Liver (tissue), 9 donors: ENCODE measurements around the gene NMRK1. TPM values are rescaled to one million over a fixed set of nuclear protein-coding genes. Genes with fewer than 3 reads are reported as not detected.

Experiments
- DNase-seq: peaks from one replicate; pipeline ENCODE4 v3.0.0-alpha.2; 2017; ENCODE audit warnings: low spot score
- H3K27ac ChIP-seq, 2 donors: one replicate each; pipeline ENCODE4 v1.7.0; 2013; ENCODE audit warnings: inconsistent platforms in 2 of 2, low read length in 2 of 2, control low read depth in 1 of 2, low read depth in 1 of 2, mild to moderate bottlenecking in 1 of 2
- H3K27me3 ChIP-seq, 4 donors: one replicate each; pipeline versions ENCODE4 v1.6.1 to v1.7.0; 2013; ENCODE audit warnings: low read length in 3 of 4, inconsistent platforms in 1 of 4, mild to moderate bottlenecking in 1 of 4, moderate library complexity in 1 of 4; ENCODE audit not compliant: control insufficient read depth in 4 of 4, insufficient read depth in 4 of 4
- H3K36me3 ChIP-seq, 4 donors: one replicate each; pipeline versions ENCODE4 v1.6.1 to v1.7.0; 2013; ENCODE audit warnings: low read length in 3 of 4, mild to moderate bottlenecking in 3 of 4, low read depth in 1 of 4, moderate library complexity in 1 of 4; ENCODE audit not compliant: control insufficient read depth in 4 of 4, insufficient read depth in 3 of 4
- H3K4me1 ChIP-seq, 4 donors: one replicate each; pipeline versions ENCODE4 v1.6.1 to v1.7.0; 2013; ENCODE audit warnings: low read length in 3 of 4, mild to moderate bottlenecking in 3 of 4, moderate library complexity in 1 of 4; ENCODE audit not compliant: control insufficient read depth in 4 of 4, insufficient read depth in 4 of 4
- H3K4me3 ChIP-seq, 3 donors: one replicate each; pipeline versions ENCODE4 v1.6.1 to v1.7.0; 2013; ENCODE audit warnings: low read length in 3 of 3, control low read depth in 1 of 3, low read depth in 1 of 3, mild to moderate bottlenecking in 1 of 3
- H3K9ac ChIP-seq, 2 donors: one replicate each; pipeline ENCODE4 v1.7.0; 2013; ENCODE audit warnings: low read length in 2 of 2, mild to moderate bottlenecking in 2 of 2, moderate library complexity in 2 of 2, control low read depth in 1 of 2, low read depth in 1 of 2
- H3K9me3 ChIP-seq, 4 donors: one replicate each; pipeline versions ENCODE4 v1.6.1 to v1.7.0; 2013; ENCODE audit warnings: low read length in 3 of 4; ENCODE audit not compliant: control insufficient read depth in 4 of 4
- EGR1 ChIP-seq, 2 donors: IDR thresholded peaks; 2 replicates each; pipeline ENCODE4 v1.6.1; 2016 to 2018; ENCODE audit warnings: antibody characterized with exemption in 2 of 2, low read depth in 2 of 2
- FOXA1 ChIP-seq: IDR thresholded peaks from 2 replicates; pipeline ENCODE4 v1.6.1; 2016; ENCODE audit warnings: antibody characterized with exemption
- FOXA2 ChIP-seq: IDR thresholded peaks from 2 replicates; pipeline ENCODE4 v1.6.1; 2016; ENCODE audit warnings: antibody characterized with exemption
- GABPA ChIP-seq, 2 donors: IDR thresholded peaks in 1 of 2; conservative IDR thresholded peaks in 1 of 2; 2 replicates each; pipeline ENCODE4 v1.6.1; 2016; ENCODE audit warnings: antibody characterized with exemption in 2 of 2, mild to moderate bottlenecking in 1 of 2, moderate library complexity in 1 of 2
- HNF4A ChIP-seq, 2 donors: conservative IDR thresholded peaks; 2 replicates each; pipeline ENCODE4 v1.6.1; 2016; ENCODE audit warnings: antibody characterized with exemption in 2 of 2, mild to moderate bottlenecking in 2 of 2
- HNF4G ChIP-seq: IDR thresholded peaks from 2 replicates; pipeline ENCODE4 v1.6.1; 2016; ENCODE audit warnings: antibody characterized with exemption
- JUND ChIP-seq, 2 donors: IDR thresholded peaks; 2 replicates each; pipeline ENCODE4 v1.6.1; 2016; ENCODE audit warnings: antibody characterized with exemption in 2 of 2
- NR2F2 ChIP-seq: IDR thresholded peaks from 2 replicates; pipeline ENCODE4 v1.6.1; 2016; ENCODE audit warnings: antibody characterized with exemption
- RAD21 ChIP-seq, 2 donors: IDR thresholded peaks; 2 replicates each; pipeline ENCODE4 v1.6.1; 2016; ENCODE audit warnings: antibody characterized with exemption in 2 of 2, mild to moderate bottlenecking in 2 of 2
- RXRA ChIP-seq, 2 donors: IDR thresholded peaks; 2 replicates each; pipeline ENCODE4 v1.6.1; 2017 to 2018; ENCODE audit warnings: antibody characterized with exemption in 2 of 2, mild to moderate bottlenecking in 1 of 2
- SP1 ChIP-seq: IDR thresholded peaks from 2 replicates; pipeline ENCODE4 v1.6.1; 2018; ENCODE audit warnings: antibody characterized with exemption, mild to moderate bottlenecking
- TAF1 ChIP-seq: conservative IDR thresholded peaks from 2 replicates; pipeline ENCODE4 v1.6.1; 2016; ENCODE audit warnings: antibody characterized with exemption, mild to moderate bottlenecking
- YY1 ChIP-seq: IDR thresholded peaks from 2 replicates; pipeline ENCODE4 v1.6.1; 2016; ENCODE audit warnings: antibody characterized with exemption, mild to moderate bottlenecking
- WGBS: extraction: QIAGEN DNeasy Blood & Tissue Kit; methylation state at CpG from one replicate; pipeline ENCODE4 v1.1.7; 2013; 5-methylcytosine and 5-hydroxymethylcytosine counted together
- polyA plus RNA-seq, 2 donors: library from polyadenylated mRNA; stranded (reverse) in 1 of 2; unstranded in 1 of 2; fragments of 200-250 nt in 1 of 2; fragments of >200 nt in 1 of 2; fragmentation: Nextera tagmentation in 1 of 2; extraction: Ambion mirVana in 1 of 2; gene quantifications; one replicate each; pipeline versions ENCODE4 v1.2.1 to v1.2.3, GENCODE V29; 2013 to 2015
- total RNA-seq, 2 donors: library from RNA; depleted of rRNA; stranded (reverse); fragments of >200 nt; gene quantifications; one replicate each; pipeline ENCODE4 v1.2.3, GENCODE V29; 2014
- TF ChIP-seq, protein P1 (sequence below): IDR thresholded peaks from 2 replicates; pipeline ENCODE4 v1.6.1; 2016; ENCODE audit warnings: antibody characterized with exemption
- TF ChIP-seq, protein P2 (sequence below): fragments of 150-350 bp; IDR thresholded peaks from 2 replicates; pipeline ENCODE4 v1.5.1; 2017; ENCODE audit warnings: improper control_type of control experiment, low read depth, low read length; ENCODE audit not compliant: missing input control
- TF ChIP-seq, protein P3 (sequence below): IDR thresholded peaks from 2 replicates; pipeline ENCODE4 v1.6.1; 2016; ENCODE audit warnings: antibody characterized with exemption
- TF ChIP-seq, protein P4 (sequence below): IDR thresholded peaks from 2 replicates; pipeline ENCODE4 v1.6.1; 2016; ENCODE audit warnings: antibody characterized with exemption, mild to moderate bottlenecking
- donor health status: healthy.
- donor health status: healthy.
- donor health status: healthy.
- donor health status: healthy.
- donor health status: healthy.

The NMRK1 gene
- total and polyA plus RNA-seq, 4 donors = 6.8 to 32.2 (median 15.9) TPM

DNA sequence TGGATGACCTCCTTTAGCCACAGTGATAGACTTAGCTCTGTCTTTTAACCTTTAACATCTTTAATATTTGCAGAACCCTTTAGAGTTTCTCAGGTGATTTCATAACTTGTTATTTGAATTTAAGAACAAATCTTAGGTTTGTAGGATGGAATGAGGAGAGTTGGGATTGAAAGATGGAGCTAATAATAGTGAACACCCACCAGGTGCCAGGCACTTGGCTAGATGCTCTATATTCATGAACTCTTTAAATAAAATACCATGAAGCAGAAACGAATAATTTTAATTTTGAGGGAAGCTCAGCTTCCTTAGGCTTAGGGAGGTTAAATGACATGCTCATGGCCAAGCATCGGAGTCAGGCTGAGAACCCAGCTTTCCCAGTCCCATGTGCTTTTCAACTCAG lies 40.4 kb downstream of the NMRK1 start:
- H3K27me3 ChIP-seq = no peaks in the 10 kb centered on the region
- H3K9ac ChIP-seq = no peak overlapping the region
- H3K27ac ChIP-seq = no peak overlapping the region
- WGBS = 47% methylated on average over 2 of the region's 2 CpGs
- DNase-seq = no peak
- no peaks in the 10 kb centered on the region for H3K36me3 ChIP-seq
- H3K9me3 ChIP-seq = no peaks in the 10 kb centered on the region
- H3K4me3 ChIP-seq = no peak overlapping the region
- TF ChIP-seq FOXA2 (no peak), YY1 (no peak), SP1 (no peak)
- TF ChIP-seq, protein P1, sequence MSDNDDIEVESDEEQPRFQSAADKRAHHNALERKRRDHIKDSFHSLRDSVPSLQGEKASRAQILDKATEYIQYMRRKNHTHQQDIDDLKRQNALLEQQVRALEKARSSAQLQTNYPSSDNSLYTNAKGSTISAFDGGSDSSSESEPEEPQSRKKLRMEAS = no peak
- no peaks in the 10 kb centered on the region for H3K4me1 ChIP-seq

DNA sequence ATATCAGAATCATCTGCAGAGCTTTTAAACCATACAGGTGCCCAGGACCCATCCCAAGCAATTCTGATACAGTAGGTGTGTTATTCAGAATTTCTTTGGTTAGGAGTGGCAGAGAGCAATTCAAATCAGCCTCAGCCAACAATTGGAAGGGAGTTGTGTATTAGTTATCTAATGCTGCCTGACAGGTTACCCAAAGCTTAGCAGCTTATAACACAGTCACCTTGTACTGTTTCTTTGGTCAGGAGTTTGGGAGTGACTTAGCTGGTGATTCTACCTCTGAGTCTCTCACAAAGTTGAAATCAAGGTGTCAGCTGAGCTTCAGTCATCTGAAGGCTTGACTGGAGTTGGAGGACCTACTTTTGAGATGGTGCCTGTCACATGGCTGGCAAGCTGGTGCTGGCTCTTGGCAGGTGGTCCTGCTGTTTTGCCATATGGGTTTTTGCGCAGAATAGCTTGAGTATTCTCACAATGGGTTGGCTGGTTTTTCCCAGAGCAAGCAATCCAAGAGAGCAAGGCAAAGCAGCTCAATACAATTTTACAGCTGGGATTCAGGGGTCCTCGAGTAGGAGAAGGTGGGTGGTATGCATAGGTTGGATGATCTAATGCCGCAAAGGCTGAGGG lies 41.1 kb downstream of the NMRK1 start:
- Histone ChIP-seq H3K27me3 (no peaks in the 10 kb centered on the region), H3K36me3 (no peaks in the 10 kb centered on the region), H3K27ac (no peak overlapping the region), H3K9me3 (no peaks in the 10 kb centered on the region), H3K4me1 (no peaks in the 10 kb centered on the region), H3K4me3 (no peak overlapping the region), H3K9ac (no peak overlapping the region)
- WGBS = 92% methylated on average over 3 of the region's 3 CpGs
- TF ChIP-seq FOXA1 (no peak), EGR1 (IDR thresholded peaks at IDR 0.05; ENCODE audit: low read depth in 2 of 2) (no peak), RXRA (IDR thresholded peaks at IDR 0.05) (no peak), YY1 (no peak), NR2F2 (no peak), JUND (IDR thresholded peaks at IDR 0.05) (no peak)
- TF ChIP-seq, protein P2, sequence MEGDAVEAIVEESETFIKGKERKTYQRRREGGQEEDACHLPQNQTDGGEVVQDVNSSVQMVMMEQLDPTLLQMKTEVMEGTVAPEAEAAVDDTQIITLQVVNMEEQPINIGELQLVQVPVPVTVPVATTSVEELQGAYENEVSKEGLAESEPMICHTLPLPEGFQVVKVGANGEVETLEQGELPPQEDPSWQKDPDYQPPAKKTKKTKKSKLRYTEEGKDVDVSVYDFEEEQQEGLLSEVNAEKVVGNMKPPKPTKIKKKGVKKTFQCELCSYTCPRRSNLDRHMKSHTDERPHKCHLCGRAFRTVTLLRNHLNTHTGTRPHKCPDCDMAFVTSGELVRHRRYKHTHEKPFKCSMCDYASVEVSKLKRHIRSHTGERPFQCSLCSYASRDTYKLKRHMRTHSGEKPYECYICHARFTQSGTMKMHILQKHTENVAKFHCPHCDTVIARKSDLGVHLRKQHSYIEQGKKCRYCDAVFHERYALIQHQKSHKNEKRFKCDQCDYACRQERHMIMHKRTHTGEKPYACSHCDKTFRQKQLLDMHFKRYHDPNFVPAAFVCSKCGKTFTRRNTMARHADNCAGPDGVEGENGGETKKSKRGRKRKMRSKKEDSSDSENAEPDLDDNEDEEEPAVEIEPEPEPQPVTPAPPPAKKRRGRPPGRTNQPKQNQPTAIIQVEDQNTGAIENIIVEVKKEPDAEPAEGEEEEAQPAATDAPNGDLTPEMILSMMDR = no peak
- DNase-seq = no peak

DNA sequence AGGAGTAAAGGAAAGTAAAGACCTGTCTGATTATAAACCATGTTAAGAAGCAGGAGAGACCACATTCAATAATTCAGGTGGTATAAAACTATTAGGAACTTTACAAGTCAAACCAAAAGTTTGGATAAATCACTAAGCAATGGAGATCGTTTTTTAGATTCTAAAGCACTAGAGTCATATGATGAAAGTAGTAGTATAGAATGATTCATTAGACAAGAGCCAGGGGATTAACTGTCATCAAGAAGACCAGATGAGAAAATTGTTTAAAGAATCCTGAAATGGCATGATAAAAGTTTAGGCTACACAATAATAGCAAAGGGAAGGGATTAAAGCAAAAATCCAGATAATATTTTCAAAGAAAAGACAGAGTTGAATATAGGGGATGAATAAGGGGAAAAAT lies 46.9 kb downstream of the NMRK1 start:
- Histone ChIP-seq H3K9me3 (no peaks in the 10 kb centered on the region), H3K4me1 (peaks cover 2 to 5% (median 3%) of the 10 kb centered on the region in 4 donors), H3K27me3 (no peaks in the 10 kb centered on the region), H3K9ac (no peak overlapping the region), H3K27ac (no peak overlapping the region), H3K4me3 (no peak overlapping the region), H3K36me3 (no peaks in the 10 kb centered on the region)
- WGBS = 86% methylated on average over 1 of the region's 1 CpG
- DNase-seq = no peak
- TF ChIP-seq FOXA2 (no peak), HNF4G (no peak), RAD21 (IDR thresholded peaks at IDR 0.05) (no peak), JUND (IDR thresholded peaks at IDR 0.05) (no peak), FOXA1 (no peak), TAF1 (no peak), GABPA (IDR thresholded peaks at IDR 0.05 in 1 of 2, conservative IDR thresholded peaks at IDR 0.05 in 1 of 2) (no peak), RXRA (IDR thresholded peaks at IDR 0.05) (no peak), HNF4A (conservative IDR thresholded peaks at IDR 0.05) (no peak), EGR1 (IDR thresholded peaks at IDR 0.05; ENCODE audit: low read depth in 2 of 2) (no peak)
- TF ChIP-seq, protein P3, sequence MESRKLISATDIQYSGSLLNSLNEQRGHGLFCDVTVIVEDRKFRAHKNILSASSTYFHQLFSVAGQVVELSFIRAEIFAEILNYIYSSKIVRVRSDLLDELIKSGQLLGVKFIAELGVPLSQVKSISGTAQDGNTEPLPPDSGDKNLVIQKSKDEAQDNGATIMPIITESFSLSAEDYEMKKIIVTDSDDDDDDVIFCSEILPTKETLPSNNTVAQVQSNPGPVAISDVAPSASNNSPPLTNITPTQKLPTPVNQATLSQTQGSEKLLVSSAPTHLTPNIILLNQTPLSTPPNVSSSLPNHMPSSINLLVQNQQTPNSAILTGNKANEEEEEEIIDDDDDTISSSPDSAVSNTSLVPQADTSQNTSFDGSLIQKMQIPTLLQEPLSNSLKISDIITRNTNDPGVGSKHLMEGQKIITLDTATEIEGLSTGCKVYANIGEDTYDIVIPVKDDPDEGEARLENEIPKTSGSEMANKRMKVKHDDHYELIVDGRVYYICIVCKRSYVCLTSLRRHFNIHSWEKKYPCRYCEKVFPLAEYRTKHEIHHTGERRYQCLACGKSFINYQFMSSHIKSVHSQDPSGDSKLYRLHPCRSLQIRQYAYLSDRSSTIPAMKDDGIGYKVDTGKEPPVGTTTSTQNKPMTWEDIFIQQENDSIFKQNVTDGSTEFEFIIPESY = no peak
- TF ChIP-seq, protein P1 = no peak
- TF ChIP-seq, protein P2 = no peak
- TF ChIP-seq, protein P4, sequence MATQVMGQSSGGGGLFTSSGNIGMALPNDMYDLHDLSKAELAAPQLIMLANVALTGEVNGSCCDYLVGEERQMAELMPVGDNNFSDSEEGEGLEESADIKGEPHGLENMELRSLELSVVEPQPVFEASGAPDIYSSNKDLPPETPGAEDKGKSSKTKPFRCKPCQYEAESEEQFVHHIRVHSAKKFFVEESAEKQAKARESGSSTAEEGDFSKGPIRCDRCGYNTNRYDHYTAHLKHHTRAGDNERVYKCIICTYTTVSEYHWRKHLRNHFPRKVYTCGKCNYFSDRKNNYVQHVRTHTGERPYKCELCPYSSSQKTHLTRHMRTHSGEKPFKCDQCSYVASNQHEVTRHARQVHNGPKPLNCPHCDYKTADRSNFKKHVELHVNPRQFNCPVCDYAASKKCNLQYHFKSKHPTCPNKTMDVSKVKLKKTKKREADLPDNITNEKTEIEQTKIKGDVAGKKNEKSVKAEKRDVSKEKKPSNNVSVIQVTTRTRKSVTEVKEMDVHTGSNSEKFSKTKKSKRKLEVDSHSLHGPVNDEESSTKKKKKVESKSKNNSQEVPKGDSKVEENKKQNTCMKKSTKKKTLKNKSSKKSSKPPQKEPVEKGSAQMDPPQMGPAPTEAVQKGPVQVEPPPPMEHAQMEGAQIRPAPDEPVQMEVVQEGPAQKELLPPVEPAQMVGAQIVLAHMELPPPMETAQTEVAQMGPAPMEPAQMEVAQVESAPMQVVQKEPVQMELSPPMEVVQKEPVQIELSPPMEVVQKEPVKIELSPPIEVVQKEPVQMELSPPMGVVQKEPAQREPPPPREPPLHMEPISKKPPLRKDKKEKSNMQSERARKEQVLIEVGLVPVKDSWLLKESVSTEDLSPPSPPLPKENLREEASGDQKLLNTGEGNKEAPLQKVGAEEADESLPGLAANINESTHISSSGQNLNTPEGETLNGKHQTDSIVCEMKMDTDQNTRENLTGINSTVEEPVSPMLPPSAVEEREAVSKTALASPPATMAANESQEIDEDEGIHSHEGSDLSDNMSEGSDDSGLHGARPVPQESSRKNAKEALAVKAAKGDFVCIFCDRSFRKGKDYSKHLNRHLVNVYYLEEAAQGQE = no peak
